H1 (cell line): Measurements from ENCODE around the gene RETSAT. TPM values are rescaled to one million over a fixed set of nuclear protein-coding genes. Genes with fewer than 3 reads are reported as not detected.

Experiments used
- CTCF ChIA-PET: fragments of 300-600 bp; sonication (Branson Sonifier 250); formaldehyde crosslinking; loops from one replicate; lab custom pipeline; 2021; ENCODE audit not compliant: partially characterized antibody; lab: Charles Lee
- POLR2A ChIA-PET: fragments of 300-600 bp; sonication (Branson Sonifier 250); formaldehyde crosslinking; loops from one replicate; lab custom pipeline; 2021; ENCODE audit warnings: inconsistent platforms; ENCODE audit not compliant: partially characterized antibody; lab: Charles Lee
- DNase-seq, 2 experiments: peaks; one replicate each; pipeline versions ENCODE4 v3.0.0 to v3.0.0-alpha.2; 2010 to 2022; ENCODE audit warnings: low spot score in 2 of 2, low read depth in 1 of 2, mixed read lengths in 1 of 2
- FAIRE-seq: peaks from 2 replicates; lab custom pipeline; 2011; peaks lifted over from hg19 to GRCh38; lab: Jason Lieb, UNC
- H2AFZ ChIP-seq: 2 replicates; pipeline ENCODE4 v1.8.1; 2012; ENCODE audit warnings: low read length, inconsistent platforms
- H2AK5ac ChIP-seq: 2 replicates; pipeline ENCODE4 v1.6.1; 2013; ENCODE audit warnings: low read depth, low read length
- H2BK120ac ChIP-seq: replicated peaks from 2 replicates; pipeline ENCODE3; 2013; ENCODE audit warnings: low read depth, low read length, inconsistent platforms
- H2BK12ac ChIP-seq: 2 replicates; pipeline ENCODE4 v1.6.1; 2013; ENCODE audit warnings: low read depth, low read length
- H2BK15ac ChIP-seq: 2 replicates; pipeline ENCODE4 v1.6.1; 2013; ENCODE audit warnings: low read length
- H2BK20ac ChIP-seq: 2 replicates; pipeline ENCODE4 v1.6.1; 2013; ENCODE audit warnings: low read length
- H2BK5ac ChIP-seq: 2 replicates; pipeline ENCODE4 v1.6.1; 2013; ENCODE audit warnings: low read depth, low read length
- H3K14ac ChIP-seq: 2 replicates; pipeline ENCODE4 v1.6.1; 2013; ENCODE audit warnings: inconsistent platforms; ENCODE audit not compliant: insufficient read length
- H3K18ac ChIP-seq: 2 replicates; pipeline ENCODE4 v1.6.1; 2013; ENCODE audit warnings: low read length; ENCODE audit errors: extremely low read depth
- H3K23ac ChIP-seq: 2 replicates; pipeline ENCODE4 v1.6.1; 2013; ENCODE audit warnings: inconsistent platforms; ENCODE audit not compliant: insufficient read length
- H3K23me2 ChIP-seq: 2 replicates; pipeline ENCODE4 v1.6.1; 2013; ENCODE audit warnings: low read depth, low read length
- H3K27ac ChIP-seq: 2 replicates; pipeline ENCODE4 v1.6.1; 2011; ENCODE audit warnings: low read depth, low read length, inconsistent platforms
- H3K27me3 ChIP-seq, 4 experiments: replicated peaks in 1 of 4; 1 replicate in 1 of 4; 2 replicates in 3 of 4; pipeline versions ENCODE4 v1.6.1 to v1.8.1; 2011 to 2013; ENCODE audit warnings: low read length in 3 of 4, mild to moderate bottlenecking in 3 of 4, inconsistent platforms in 2 of 4, mixed read lengths in 2 of 4, moderate library complexity in 1 of 4; ENCODE audit not compliant: control insufficient read depth in 3 of 4, insufficient read depth in 3 of 4; ENCODE audit errors: extremely low read depth in 1 of 4
- H3K36me3 ChIP-seq, 4 experiments: 2 replicates each; pipeline versions ENCODE4 v1.6.1 to v1.8.1; 2011 to 2013; ENCODE audit warnings: mild to moderate bottlenecking in 4 of 4, low read length in 3 of 4, moderate library complexity in 2 of 4, control low read depth in 1 of 4, inconsistent platforms in 1 of 4; ENCODE audit not compliant: insufficient read depth in 4 of 4, control insufficient read depth in 2 of 4
- H3K4ac ChIP-seq: replicated peaks from 2 replicates; pipeline ENCODE3; 2013; ENCODE audit warnings: low read length, low read depth, mixed read lengths, inconsistent platforms; ENCODE audit not compliant: insufficient read length
- H3K4me1 ChIP-seq, 4 experiments: replicated peaks in 1 of 4; 1 replicate in 1 of 4; 2 replicates in 3 of 4; pipeline versions ENCODE4 v1.6.1 to v1.8.1; 2011 to 2013; ENCODE audit warnings: low read length in 3 of 4, inconsistent platforms in 2 of 4, mixed read lengths in 1 of 4; ENCODE audit not compliant: insufficient read depth in 4 of 4, control insufficient read depth in 3 of 4
- H3K4me2 ChIP-seq, 2 experiments: 2 replicates each; pipeline versions ENCODE4 v1.6.1 to v1.8.1; 2011 to 2013; ENCODE audit warnings: low read depth in 2 of 2, low read length in 2 of 2, control low read depth in 1 of 2, inconsistent platforms in 1 of 2, mild to moderate bottlenecking in 1 of 2; ENCODE audit not compliant: insufficient read depth in 1 of 2
- H3K4me3 ChIP-seq, 4 experiments: fragments of 200-600, 300-600 bp in 1 of 4; sonication (generic), shearing (Covaris generic), sonication (Bioruptor Twin) in 1 of 4; 2 replicates each; pipeline versions ENCODE4 v1.5.1 to v1.8.1; 2011 to 2016; ENCODE audit warnings: low read length in 4 of 4, low read depth in 3 of 4, control low read depth in 2 of 4, inconsistent platforms in 2 of 4, mild to moderate bottlenecking in 2 of 4, mixed read lengths in 1 of 4, moderate library complexity in 1 of 4; ENCODE audit not compliant: insufficient read depth in 2 of 4; ENCODE audit errors: extremely low read depth in 1 of 4
- H3K56ac ChIP-seq: replicated peaks from 2 replicates; pipeline ENCODE3; 2013; ENCODE audit warnings: low read depth, mild to moderate bottlenecking, mixed read lengths, low read length, inconsistent platforms; ENCODE audit not compliant: insufficient read length
- H3K79me1 ChIP-seq: 2 replicates; pipeline ENCODE4 v1.6.1; 2013; ENCODE audit warnings: low read depth, low read length, control low read depth
- H3K79me2 ChIP-seq, 2 experiments: 2 replicates each; pipeline versions ENCODE4 v1.6.1 to v1.8.1; 2012 to 2013; ENCODE audit warnings: low read length in 2 of 2, mild to moderate bottlenecking in 2 of 2, inconsistent platforms in 1 of 2; ENCODE audit not compliant: insufficient read depth in 2 of 2, control insufficient read depth in 1 of 2
- H3K9ac ChIP-seq, 4 experiments: replicated peaks in 1 of 4; 1 replicate in 1 of 4; 2 replicates in 3 of 4; pipeline versions ENCODE4 v1.6.1 to v1.8.1; 2011 to 2013; ENCODE audit warnings: low read depth in 3 of 4, low read length in 3 of 4, control low read depth in 2 of 4, mild to moderate bottlenecking in 2 of 4, moderate library complexity in 2 of 4, inconsistent platforms in 1 of 4; ENCODE audit errors: extremely low read depth in 1 of 4
- H3K9me3 ChIP-seq, 2 experiments: 2 replicates each; pipeline versions ENCODE4 v1.6.1 to v1.8.1; 2012 to 2013; ENCODE audit warnings: mild to moderate bottlenecking in 2 of 2, moderate library complexity in 2 of 2, control low read depth in 1 of 2, inconsistent platforms in 1 of 2, low read depth in 1 of 2, low read length in 1 of 2, mixed read lengths in 1 of 2; ENCODE audit not compliant: insufficient read depth in 2 of 2
- H4K20me1 ChIP-seq, 2 experiments: replicated peaks in 1 of 2; 2 replicates each; pipeline versions ENCODE3 to v1.8.1; 2011 to 2013; ENCODE audit warnings: inconsistent platforms in 2 of 2, low read length in 2 of 2, mild to moderate bottlenecking in 1 of 2; ENCODE audit not compliant: insufficient read depth in 2 of 2, control insufficient read depth in 1 of 2
- H4K5ac ChIP-seq: 2 replicates; pipeline ENCODE4 v1.6.1; 2013; ENCODE audit warnings: low read length, low read depth, mixed read lengths, inconsistent platforms; ENCODE audit not compliant: insufficient read length
- H4K8ac ChIP-seq: 2 replicates; pipeline ENCODE4 v1.8.0; 2013; ENCODE audit warnings: mild to moderate bottlenecking, moderate library complexity, low read length, inconsistent platforms; ENCODE audit not compliant: insufficient read depth; ENCODE audit errors: extremely low read depth
- H4K91ac ChIP-seq: replicated peaks from 2 replicates; pipeline ENCODE3; 2013; ENCODE audit warnings: low read length, mixed read lengths, inconsistent platforms; ENCODE audit not compliant: insufficient read length
- CEBPB ChIP-seq: IDR thresholded peaks from 2 replicates; pipeline ENCODE4 v1.6.1; 2012; ENCODE audit warnings: low read depth, low read length
- CREB1 ChIP-seq: IDR thresholded peaks from 2 replicates; pipeline ENCODE4 v1.6.1; 2012; ENCODE audit warnings: inconsistent platforms
- EP300 ChIP-seq, 2 experiments: IDR thresholded peaks; 1 replicate in 1 of 2; 2 replicates in 1 of 2; pipeline ENCODE4 v1.6.1; 2011 to 2012; ENCODE audit warnings: low read depth in 2 of 2, low read length in 2 of 2, mild to moderate bottlenecking in 2 of 2, borderline replicate concordance in 1 of 2, inconsistent platforms in 1 of 2, moderate library complexity in 1 of 2
- GTF2F1 ChIP-seq: IDR thresholded peaks from 2 replicates; pipeline ENCODE4 v1.6.1; 2012; ENCODE audit warnings: low read depth, low read length, improper control_type of control experiment, borderline replicate concordance
- POLR2AphosphoS5 ChIP-seq: IDR thresholded peaks from 2 replicates; pipeline ENCODE4 v1.6.1; 2011; ENCODE audit warnings: low read depth, low read length
- RFX5 ChIP-seq: IDR thresholded peaks from 2 replicates; pipeline ENCODE4 v1.6.1; 2011; ENCODE audit warnings: low read depth, low read length, improper control_type of control experiment, borderline replicate concordance
- RNF2 ChIP-seq: fragments of 200-900, 300-1000 bp; sonication (generic); IDR thresholded peaks from 2 replicates; pipeline ENCODE4 v1.7.1; 2016; ENCODE audit warnings: borderline replicate concordance, low read depth, mild to moderate bottlenecking, antibody characterized with exemption, low read length; ENCODE audit not compliant: poor library complexity, severe bottlenecking; ENCODE audit errors: missing control alignments
- RXRA ChIP-seq: IDR thresholded peaks from 2 replicates; pipeline ENCODE4 v1.6.1; 2011; ENCODE audit warnings: low read depth, mild to moderate bottlenecking, low read length, moderate library complexity; ENCODE audit not compliant: insufficient read depth
- SUZ12 ChIP-seq: fragments of 200-600 bp; sonication (generic); IDR thresholded peaks from 2 replicates; pipeline ENCODE4 v1.6.1; 2012; ENCODE audit warnings: mild to moderate bottlenecking, inconsistent platforms, low read length, moderate library complexity, mixed read lengths
- TAF1 ChIP-seq: IDR thresholded peaks from 2 replicates; pipeline ENCODE4 v1.6.1; 2011; ENCODE audit warnings: mild to moderate bottlenecking, low read depth, low read length
- WGBS, 2 experiments: shearing (Covaris generic) in 1 of 2; methylation state at CpG; one replicate each; pipeline versions ENCODE4 v1.1.6 to v1.1.7; 2013 to 2015; ENCODE audit warnings: low lambda C conversion rate in 2 of 2, mixed read lengths in 2 of 2, inconsistent platforms in 1 of 2, low coverage in 1 of 2, missing lambda C conversion rate in 1 of 2; ENCODE audit not compliant: insufficient replicate concordance in 2 of 2, insufficient coverage in 1 of 2, insufficient read length in 1 of 2; ENCODE audit errors: extremely low coverage in 1 of 2, missing lambda C conversion rate in 1 of 2; 5-methylcytosine and 5-hydroxymethylcytosine counted together
- polyA plus RNA-seq, 7 experiments: library from polyadenylated mRNA; depleted of rRNA in 3 of 7; stranded (reverse) in 5 of 7; unstranded in 2 of 7; fragments of >200 nt in 5 of 7; fragments of 200-250 nt in 2 of 7; gene quantifications; 1 replicate in 5 of 7; 2 replicates in 1 of 7; 4 replicates in 1 of 7; pipeline versions ENCODE4 v1.2.1 to v1.2.3, GENCODE V29; 2011 to 2013; ENCODE audit warnings: missing spikeins in 2 of 7, mixed read lengths in 2 of 7
- total RNA-seq: library from RNA; stranded (reverse); fragmentation: NEBNext Ultra II Directional; extraction: Animal tissue kit (Norgen Biotek cat#: 25700); gene quantifications from 2 replicates; pipeline ENCODE4 v1.2.1, GENCODE V29; 2021
- TF ChIP-seq, protein P1 (sequence below): IDR thresholded peaks from 2 replicates; pipeline ENCODE4 v1.6.1; 2012; ENCODE audit warnings: inconsistent platforms

The RETSAT gene
- total and polyA plus RNA-seq, 2 of the 8 experiments (the other 6 are each of a cell fraction or from before 2014, with no cell fraction given), result 15.8 to 16.7 TPM

DNA sequence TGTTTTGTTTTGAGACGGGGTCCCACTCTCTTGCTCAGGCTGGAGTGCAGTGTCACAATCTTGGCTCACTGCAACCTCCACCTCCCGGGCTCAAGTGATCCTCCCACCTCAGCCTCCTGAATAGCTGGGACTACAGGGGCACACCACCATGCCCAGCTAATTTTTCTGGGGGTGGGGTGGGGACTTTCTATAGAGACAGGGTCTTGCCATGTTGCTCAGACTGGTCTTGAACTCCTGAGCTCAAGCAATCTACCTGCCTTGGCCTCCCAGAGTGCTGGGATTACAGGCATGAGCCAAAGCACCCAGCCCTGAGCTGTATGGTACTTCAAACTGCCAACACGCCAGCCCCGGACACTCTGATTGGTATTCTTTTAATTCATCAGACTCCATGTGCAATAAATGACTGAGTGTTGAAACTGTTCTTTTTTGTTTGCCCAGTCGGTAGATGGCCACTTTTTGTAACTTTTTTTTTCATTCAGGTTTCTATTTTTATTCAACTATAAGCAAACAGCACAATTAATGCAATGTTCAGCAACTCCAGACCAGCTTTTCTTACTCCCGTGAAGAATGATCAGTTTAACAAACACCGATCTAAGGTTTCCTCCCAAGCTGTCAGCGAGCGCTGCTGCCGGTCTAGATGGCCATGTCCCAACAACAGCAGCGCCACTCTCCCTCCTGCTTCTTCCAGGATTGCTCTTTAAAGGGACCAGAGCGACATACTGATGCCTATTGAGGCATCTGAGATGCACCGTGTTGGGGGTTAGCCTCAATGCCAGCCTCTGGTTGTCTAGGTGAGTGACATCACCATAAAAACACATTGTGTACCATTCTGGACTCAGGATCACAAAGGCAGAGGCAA lies 14.1 kb downstream of the RETSAT start:
- Histone ChIP-seq H3K9ac (no peak overlapping the region), H3K27me3 (no peaks in the 10 kb centered on the region), H3K9me3 (no peaks in the 10 kb centered on the region; a peak in 1 of 4 replicates), H2AFZ (no peak overlapping the region), H2BK120ac (no peak overlapping the region), H3K4me1 (peaks cover 0 to 7% (median 1%) of the 10 kb centered on the region in 4 experiments; a peak in 3 of 7 replicates), H3K23ac (no peak overlapping the region), H3K4me3 (no peak overlapping the region), H3K23me2 (no peaks in the 10 kb centered on the region), H4K20me1 (no peaks in the 10 kb centered on the region), H4K91ac (no peak overlapping the region), H3K4me2 (no peak overlapping the region), H4K5ac (no peak overlapping the region), H3K27ac (no peak overlapping the region), H3K14ac (peak overlapping the region; percentile 31), H3K56ac (no peak overlapping the region), H4K8ac (no peak overlapping the region), H3K79me1 (no peaks in the 10 kb centered on the region), H3K79me2 (no peaks in the 10 kb centered on the region), H2AK5ac (no peak overlapping the region), H2BK20ac (no peak overlapping the region), H2BK12ac (no peak overlapping the region), H3K36me3 (no peaks in the 10 kb centered on the region), H2BK15ac (no peak overlapping the region), H3K18ac (no peak overlapping the region), H3K4ac (no peak overlapping the region), H2BK5ac (no peak overlapping the region)
- DNase-seq, result no peak
- no peak for FAIRE-seq
- 84% methylated on average over 13 of the region's 13 CpGs; no CpG with 5 or more reads in 1 of the 2 experiments for whole genome bisulfite sequencing, 2 experiments
- ChIA-PET POLR2A (interaction anchor here (0.5 to 5.9 kb wide), 6 partner anchors 9 to 212 kb away, joined by 3 to 23 read pairs (median 7); partner anchors contain the start of genes ELMOD3, RETSAT and TGOLN2), CTCF (interaction anchor here (0.6 to 2.0 kb wide), 5 partner anchors 10 to 794 kb away, joined by 3 to 8 read pairs (median 3); no protein-coding TSS in a partner anchor)
- TF ChIP-seq SUZ12, result no peak
- TF ChIP-seq TAF1, result no peak
- no peak for TF ChIP-seq CEBPB
- TF ChIP-seq GTF2F1, result no peak
- no peak for TF ChIP-seq EP300 (IDR thresholded peaks at IDR 0.05; ENCODE audit: borderline replicate concordance in 1 of 2, low read depth in 2 of 2, low read length in 2 of 2)
- TF ChIP-seq RXRA, result no peak
- TF ChIP-seq, protein P1, sequence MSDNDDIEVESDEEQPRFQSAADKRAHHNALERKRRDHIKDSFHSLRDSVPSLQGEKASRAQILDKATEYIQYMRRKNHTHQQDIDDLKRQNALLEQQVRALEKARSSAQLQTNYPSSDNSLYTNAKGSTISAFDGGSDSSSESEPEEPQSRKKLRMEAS, result no peak
- no peak for TF ChIP-seq POLR2AphosphoS5
- TF ChIP-seq CREB1, result no peak
- TF ChIP-seq RNF2, result no peak
- no peak for TF ChIP-seq RFX5
